ENCODE measurements around the gene SERP1. TPM values are rescaled to one million over a fixed set of nuclear protein-coding genes. Genes with fewer than 3 reads are reported as not detected.

Gene SERP1
- polyA plus RNA-seq, 1 of the 3 experiments (the other 2 are of a cell fraction), result 77.4 TPM

DNA sequence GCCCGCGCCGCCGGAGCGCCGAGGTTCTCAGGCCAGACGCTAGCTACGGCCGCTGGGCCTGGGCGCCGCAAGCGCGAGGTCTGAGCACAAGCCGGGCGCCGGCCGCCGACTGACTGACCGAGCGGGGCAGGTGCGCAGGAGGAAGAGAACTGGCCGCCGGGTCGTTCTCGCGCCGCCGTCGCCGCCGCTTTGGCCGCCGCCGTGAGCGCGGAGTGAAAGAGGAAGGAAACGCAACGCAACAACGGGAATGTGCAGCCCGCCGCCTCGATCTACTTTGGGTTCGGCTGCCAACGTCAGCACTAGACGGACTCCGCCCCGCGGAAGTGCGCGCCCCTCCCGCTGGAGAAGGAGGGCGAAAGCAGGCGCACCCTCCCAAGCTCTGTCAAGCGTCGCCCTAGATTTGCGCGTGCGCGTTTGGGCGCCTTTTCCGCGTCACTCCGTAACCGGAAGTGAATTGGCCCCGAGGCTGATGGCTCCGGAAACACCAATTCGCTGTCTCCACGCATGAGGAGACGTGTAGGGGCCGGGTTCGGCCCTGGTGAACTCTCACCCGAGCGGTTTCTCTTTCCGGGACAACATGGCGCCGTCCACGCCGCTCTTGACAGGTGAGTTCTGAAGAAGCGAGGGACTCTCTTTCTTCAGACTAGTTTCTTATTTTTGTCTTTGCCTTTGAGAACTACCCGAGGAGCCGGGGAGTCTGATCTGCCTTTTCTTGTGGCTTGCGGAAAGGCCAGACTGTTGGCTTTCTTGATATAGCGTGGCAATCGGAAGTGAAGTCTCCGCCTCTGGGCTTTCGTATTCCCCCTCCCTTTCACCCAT is at the start of gene SERP1, which contains the start of gene EIF2A (continued):
- no peak for TF ChIP-seq RCOR1 (IDR thresholded peaks at IDR 0.05; ENCODE audit: low read length)
- TF ChIP-seq, protein P1, sequence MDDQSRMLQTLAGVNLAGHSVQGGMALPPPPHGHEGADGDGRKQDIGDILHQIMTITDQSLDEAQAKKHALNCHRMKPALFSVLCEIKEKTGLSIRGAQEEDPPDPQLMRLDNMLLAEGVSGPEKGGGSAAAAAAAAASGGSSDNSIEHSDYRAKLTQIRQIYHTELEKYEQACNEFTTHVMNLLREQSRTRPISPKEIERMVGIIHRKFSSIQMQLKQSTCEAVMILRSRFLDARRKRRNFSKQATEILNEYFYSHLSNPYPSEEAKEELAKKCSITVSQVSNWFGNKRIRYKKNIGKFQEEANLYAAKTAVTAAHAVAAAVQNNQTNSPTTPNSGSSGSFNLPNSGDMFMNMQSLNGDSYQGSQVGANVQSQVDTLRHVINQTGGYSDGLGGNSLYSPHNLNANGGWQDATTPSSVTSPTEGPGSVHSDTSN (IDR thresholded peaks at IDR 0.05), result no peak; the same call in 1 of the 2 replicates
- TF ChIP-seq FOXM1 (IDR thresholded peaks at IDR 0.05; ENCODE audit: low read depth), result no peak
- TF ChIP-seq, protein P2, sequence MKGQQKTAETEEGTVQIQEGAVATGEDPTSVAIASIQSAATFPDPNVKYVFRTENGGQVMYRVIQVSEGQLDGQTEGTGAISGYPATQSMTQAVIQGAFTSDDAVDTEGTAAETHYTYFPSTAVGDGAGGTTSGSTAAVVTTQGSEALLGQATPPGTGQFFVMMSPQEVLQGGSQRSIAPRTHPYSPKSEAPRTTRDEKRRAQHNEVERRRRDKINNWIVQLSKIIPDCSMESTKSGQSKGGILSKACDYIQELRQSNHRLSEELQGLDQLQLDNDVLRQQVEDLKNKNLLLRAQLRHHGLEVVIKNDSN (IDR thresholded peaks at IDR 0.05; ENCODE audit: borderline replicate concordance, low read depth), result no peak
- TF ChIP-seq TCF12 (IDR thresholded peaks at IDR 0.05), result peak; percentile 24; the same call in 1 of the 2 replicates
- TF ChIP-seq CHD2 (IDR thresholded peaks at IDR 0.05; ENCODE audit: low read length, partially characterized antibody), result peak; percentile 94
- TF ChIP-seq RAD21 (IDR thresholded peaks at IDR 0.05; ENCODE audit: low read length), result no peak
- peak; percentile 21; the same call in 1 of the 2 replicates for TF ChIP-seq FOXJ3 (CRISPR knock-in tag; IDR thresholded peaks at IDR 0.05)
- TF ChIP-seq MEF2A (IDR thresholded peaks at IDR 0.05; ENCODE audit: borderline replicate concordance, low read depth), result no peak
- TF ChIP-seq MXI1 (IDR thresholded peaks at IDR 0.05; ENCODE audit: low read depth, low read length), result peak; percentile 97
- no peak for TF ChIP-seq NFIC (IDR thresholded peaks at IDR 0.05; ENCODE audit: borderline replicate concordance)
- no peak for TF ChIP-seq JUND (IDR thresholded peaks at IDR 0.05)
- no peak for TF ChIP-seq TEAD4 (IDR thresholded peaks at IDR 0.05; ENCODE audit: borderline replicate concordance, insufficient read depth)

DNA sequence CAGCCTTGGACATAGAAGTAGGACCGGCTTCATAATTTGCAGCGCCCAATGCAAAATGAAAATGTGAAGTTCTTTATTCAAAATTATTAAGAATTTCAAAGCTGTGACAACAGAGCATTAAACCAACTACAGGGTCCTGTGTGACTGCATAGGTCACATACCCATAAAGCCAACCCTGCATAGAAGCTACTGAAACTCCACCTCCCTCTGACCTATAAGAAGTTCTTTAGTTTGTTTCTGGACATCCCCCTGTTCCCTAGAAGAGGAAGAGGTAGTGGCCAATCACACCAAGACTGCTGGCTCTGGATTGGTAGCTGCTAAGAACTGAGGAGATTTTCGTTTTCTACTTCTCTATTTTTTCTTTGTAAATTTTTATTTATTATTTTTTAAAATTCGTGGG is 47.9 kb upstream of the SERP1 start:
- CTCF ChIA-PET, result interaction anchor here (1.4 kb wide), 1 partner anchor 193 kb away, joined by 3 read pairs; no protein-coding TSS in a partner anchor
- TF ChIP-seq, protein P3, sequence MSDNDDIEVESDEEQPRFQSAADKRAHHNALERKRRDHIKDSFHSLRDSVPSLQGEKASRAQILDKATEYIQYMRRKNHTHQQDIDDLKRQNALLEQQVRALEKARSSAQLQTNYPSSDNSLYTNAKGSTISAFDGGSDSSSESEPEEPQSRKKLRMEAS (IDR thresholded peaks at IDR 0.05; ENCODE audit: low read depth), result no peak
- no peaks in the 10 kb centered on the region for H3K9me3 ChIP-seq
- H3F3A ChIP-seq (replicated peaks; ENCODE audit: insufficient read depth), result peaks cover 7% of the 10 kb centered on the region
- no peak overlapping the region for H3K4me2 ChIP-seq
- H3K9ac ChIP-seq, result no peak overlapping the region
- DNase-seq, result no peak
- no peaks in the 10 kb centered on the region for H3K9me2 ChIP-seq
- H4K20me1 ChIP-seq (ENCODE audit: insufficient read depth), result no peaks in the 10 kb centered on the region
- H3K4me1 ChIP-seq (ENCODE audit: control insufficient read depth in 1 of 2, insufficient read depth in 2 of 2, low read depth in 1 of 2, low read length in 1 of 2), result peaks cover 0 to 7% of the 10 kb centered on the region in 2 experiments; a peak in 2 of 4 replicates
- no peak overlapping the region for H3K4me3 ChIP-seq (ENCODE audit: low read depth in 2 of 2, low read length in 1 of 2)
- no peak overlapping the region for H3K27ac ChIP-seq (ENCODE audit: low read depth in 2 of 2, low read length in 1 of 2)
- H3K36me3 ChIP-seq (replicated peaks in 1 of 2; ENCODE audit: control insufficient read depth in 1 of 2, insufficient read depth in 2 of 2, low read length in 1 of 2), result peaks cover 0 to 3% of the 10 kb centered on the region in 2 experiments
- H2AFZ ChIP-seq (ENCODE audit: low read depth), result no peak overlapping the region
- WGBS (ENCODE audit: low lambda C conversion rate), result 86% methylated on average over 4 of the region's 4 CpGs
- peaks cover 36% of the 10 kb centered on the region for H3K79me2 ChIP-seq (ENCODE audit: insufficient read depth)
- H3K27me3 ChIP-seq (ENCODE audit: insufficient read depth), result no peaks in the 10 kb centered on the region
- POLR2A ChIA-PET, result interaction anchor here (1.6 to 2.4 kb wide), 2 partner anchors 9 to 27 kb away, joined by 3 to 10 read pairs; partner anchors contain the start of gene SELENOT
